OCI-LY7 (cell line): ENCODE results near the gene RPUSD3. TPM values are rescaled to one million over a fixed set of nuclear protein-coding genes. Genes with fewer than 3 reads are reported as not detected.

Experiments
- BruUV-seq: library from RNA; stranded (reverse); fragments of 400-500 nt; replicated peaks from 2 replicates; lab custom pipeline; 2021; lab: Mats Ljungman, UMichigan
- CTCF ChIA-PET: fragments of 300-600 bp; sonication (Branson Sonifier 250); formaldehyde crosslinking; loops from one replicate; lab custom pipeline; 2022; ENCODE audit warnings: antibody characterized with exemption; ENCODE audit not compliant: unreplicated experiment; lab: Charles Lee
- POLR2A ChIA-PET: fragments of 300-600 bp; sonication (Branson Sonifier 250); formaldehyde crosslinking; loops from one replicate; lab custom pipeline; 2022; ENCODE audit warnings: antibody characterized with exemption; lab: Charles Lee
- DNase-seq: peaks from one replicate; pipeline ENCODE4 v3.0.0-alpha.2; 2015; ENCODE audit warnings: low spot score
- H2AFZ ChIP-seq: fragments of 200-600 bp; sonication (generic), shearing (Covaris generic); 2 replicates; pipeline ENCODE4 v1.6.1; 2014; ENCODE audit warnings: mild to moderate bottlenecking, antibody characterized with exemption, low read length, moderate library complexity
- H3K27ac ChIP-seq: fragments of 200-600 bp; sonication (generic); 2 replicates; pipeline ENCODE4 v1.5.1; 2014; ENCODE audit warnings: mixed run types, low read depth, mild to moderate bottlenecking, moderate library complexity, low read length, inconsistent platforms; ENCODE audit not compliant: poor library complexity, severe bottlenecking
- H3K36me3 ChIP-seq: fragments of 200-600 bp; sonication (generic); 2 replicates; pipeline ENCODE4 v1.6.1; 2014; ENCODE audit warnings: mild to moderate bottlenecking, antibody characterized with exemption, low read length, moderate library complexity, mixed read lengths; ENCODE audit not compliant: insufficient read depth
- H3K4me1 ChIP-seq: fragments of 200-600 bp; sonication (generic); 2 replicates; pipeline ENCODE4 v1.5.1; 2014; ENCODE audit warnings: mild to moderate bottlenecking, low read length; ENCODE audit not compliant: insufficient read depth, poor library complexity, severe bottlenecking
- H3K4me2 ChIP-seq: fragments of 200-600 bp; sonication (generic); 2 replicates; pipeline ENCODE4 v1.6.1; 2014; ENCODE audit warnings: mild to moderate bottlenecking, low read length
- H3K4me3 ChIP-seq: fragments of 200-600 bp; sonication (generic); 2 replicates; pipeline ENCODE4 v1.5.1; 2014; ENCODE audit warnings: mild to moderate bottlenecking, low read depth, low read length; ENCODE audit not compliant: poor library complexity, severe bottlenecking
- H3K79me2 ChIP-seq: fragments of 200-600 bp; sonication (generic); 2 replicates; pipeline ENCODE4 v1.6.1; 2016; ENCODE audit warnings: low read depth, mild to moderate bottlenecking, low read length, moderate library complexity, mixed read lengths; ENCODE audit not compliant: insufficient read depth
- H3K9me2 ChIP-seq: fragments of 200-600 bp; sonication (generic); 2 replicates; pipeline ENCODE4 v1.6.1; 2016; ENCODE audit warnings: mild to moderate bottlenecking, low read length, mixed read lengths; ENCODE audit not compliant: insufficient read depth
- H3K9me3 ChIP-seq: fragments of 200-600 bp; sonication (generic); 2 replicates; pipeline ENCODE4 v1.6.1; 2014; ENCODE audit warnings: mild to moderate bottlenecking, mixed run types, low read length, mixed read lengths
- H4K20me1 ChIP-seq: fragments of 200-600 bp; sonication (generic); 2 replicates; pipeline ENCODE4 v1.6.1; 2014; ENCODE audit warnings: mild to moderate bottlenecking, antibody characterized with exemption, low read length, moderate library complexity, mixed read lengths; ENCODE audit not compliant: insufficient read depth
- CTCF ChIP-seq: fragments of 200-600 bp; sonication (generic); conservative IDR thresholded peaks from 2 replicates; pipeline ENCODE4 v1.5.1; 2014; ENCODE audit warnings: mild to moderate bottlenecking, antibody characterized with exemption, low read length, moderate library complexity, mixed read lengths
- EZH2phosphoT487 ChIP-seq: fragments of 200-600 bp; sonication (generic); IDR thresholded peaks from 2 replicates; pipeline ENCODE4 v1.6.1; 2018; ENCODE audit warnings: low read depth, borderline replicate concordance, mild to moderate bottlenecking, mixed run types, antibody characterized with exemption, low read length, moderate library complexity, mixed read lengths
- intact Hi-C: fragments of 100-400 bp; cut with micrococcal nuclease; formaldehyde crosslinking; loops from one replicate; pipeline ENCODE4 v1.10.0; 2022; ENCODE audit not compliant: unreplicated experiment
- total RNA-seq, 2 experiments: library from RNA; depleted of rRNA in 1 of 2; stranded (reverse); fragments of >200 nt in 1 of 2; shearing (Covaris generic) in 1 of 2; gene quantifications; 2 replicates each; pipeline ENCODE4 v1.2.3, GENCODE V29; 2014 to 2022

RPUSD3 gene
- total RNA-seq, 2 experiments from 2014 or later = 44.2 to 59.2 TPM

GRCh38 chr3:9792405-9793160, 51.2 kb downstream of the RPUSD3 start, which contains the start of the genes ARPC4 and TADA3:
ARPC4 (plus strand) TSS chr3:9793082; CDS start chr3:9793122, 40 bp downstream.
TADA3 (minus strand) TSS chr3:9792473; CDS start chr3:9791466, 1,007 bp downstream.
- H3K4me1 ChIP-seq = peaks cover 47% of the 10 kb centered on the region
- CTCF ChIA-PET = interaction anchor here (0.5 kb wide), 1 partner anchor 47 kb away, joined by 3 read pairs; no protein-coding TSS in a partner anchor
- POLR2A ChIA-PET = interaction anchor here (0.5 to 2.4 kb wide), 15 partner anchors 9 to 431 kb away, joined by 3 to 17 read pairs (median 3); partner anchors contain the start of genes BRPF1, JAGN1 and OGG1
- peak within 1 kb of the TSS; percentile 96 for H3K4me3 ChIP-seq
- peak within 1 kb of the TSS; percentile 97 for H3K4me2 ChIP-seq
- intact Hi-C loops = loop anchor here (1.0 to 5.0 kb wide), 4 partner anchors 42 to 396 kb away; partner anchors contain the start of genes BRPF1, CRELD1 and SETD5
- H3K36me3 ChIP-seq = peaks cover 63% of the 10 kb centered on the region
- TF ChIP-seq EZH2phosphoT487 (no peak), CTCF (no peak)
- no peaks in the 10 kb centered on the region for H3K9me3 ChIP-seq
- H3K27ac ChIP-seq = peak within 1 kb of the TSS; percentile 72
- peak; percentile 98 for DNase-seq
- peak within 1 kb of the TSS; percentile 22; the same call in 1 of the 2 replicates for H2AFZ ChIP-seq
- no TSS peak for BruUV-seq
- H3K9me2 ChIP-seq = no peaks in the 10 kb centered on the region
- peaks cover 10% of the 10 kb centered on the region; the same call in 1 of the 2 replicates for H4K20me1 ChIP-seq
- H3K79me2 ChIP-seq = peaks cover 60% of the 10 kb centered on the region

- peaks cover 53% of the 10 kb centered on the region for H3K79me2 ChIP-seq
- peak overlapping the region; percentile 96 for H3K4me3 ChIP-seq
- ChIA-PET CTCF (no interaction called here), POLR2A (interaction anchor here (0.6 to 2.4 kb wide), 12 partner anchors 9 to 372 kb away, joined by 3 to 17 read pairs (median 5); partner anchors contain the start of genes BRPF1 and OGG1)
- TSS peak; percentile 81 for BruUV-seq
- DNase-seq = no peak
- TF ChIP-seq CTCF (no peak), EZH2phosphoT487 (no peak)
- H3K4me2 ChIP-seq = peak overlapping the region; percentile 97
- peak overlapping the region; percentile 22; the same call in 1 of the 2 replicates for H2AFZ ChIP-seq
- H3K9me2 ChIP-seq = no peaks in the 10 kb centered on the region
- H3K9me3 ChIP-seq = no peaks in the 10 kb centered on the region
- H4K20me1 ChIP-seq = peaks cover 10% of the 10 kb centered on the region; the same call in 1 of the 2 replicates
- H3K4me1 ChIP-seq = peaks cover 47% of the 10 kb centered on the region
- H3K36me3 ChIP-seq = peaks cover 63% of the 10 kb centered on the region
- H3K27ac ChIP-seq = peak overlapping the region; percentile 72
- intact Hi-C loops = loop anchor here (1.0 to 5.0 kb wide), 4 partner anchors 42 to 395 kb away; partner anchors contain the start of genes BRPF1, CRELD1 and SETD5
Observed at GRCh38 chr3:9791790-9792404, 51.9 kb downstream of the RPUSD3 start.
